CD4-positive, alpha-beta T cell treated with Interferon alpha-2 for 1 hour (primary cell): ENCODE data around the gene CFAP20DC.
A peak's percentile ranks its signal among the peaks of the same experiment; 100 is the strongest.
"Not testable (repeated sequence)": the region's sequence is repeated elsewhere in the genome, so short reads cannot be mapped to it uniquely, and the experiment has no call there.

Experiments
- DNase-seq, 2 donors: peaks; one replicate each; pipeline ENCODE4 v3.0.0-alpha.2; 2020 to 2022

Gene CFAP20DC

DNA sequence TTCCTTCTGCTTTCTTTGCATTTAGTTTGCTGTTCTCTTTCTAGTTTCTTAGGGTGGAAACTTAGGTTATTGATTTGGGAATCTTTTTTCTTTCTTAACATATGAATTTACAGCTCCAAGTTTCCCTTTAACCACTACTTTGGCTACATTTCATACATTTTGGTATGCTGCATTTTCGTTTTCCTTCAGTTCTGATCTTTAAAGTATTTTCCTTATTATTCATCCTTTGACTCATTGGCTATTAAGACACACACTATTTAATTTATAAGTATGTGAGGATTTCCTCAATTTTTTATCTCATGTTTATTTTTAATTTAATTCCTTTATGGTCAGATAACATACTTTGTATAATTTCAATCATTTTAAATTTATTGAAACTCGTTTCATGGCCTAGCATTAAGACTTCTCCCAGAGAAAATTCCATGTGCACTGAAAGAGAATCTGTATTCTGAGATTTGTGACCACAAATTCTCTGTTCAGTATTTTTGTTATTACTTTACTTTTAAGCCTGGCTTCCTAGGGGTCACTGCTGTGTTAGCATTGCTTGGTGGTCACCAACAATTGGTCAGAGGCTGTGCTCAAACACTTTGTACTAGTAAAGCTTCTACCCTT is 87.7 kb downstream of the CFAP20DC start:
- DNase-seq, result no peak

DNA sequence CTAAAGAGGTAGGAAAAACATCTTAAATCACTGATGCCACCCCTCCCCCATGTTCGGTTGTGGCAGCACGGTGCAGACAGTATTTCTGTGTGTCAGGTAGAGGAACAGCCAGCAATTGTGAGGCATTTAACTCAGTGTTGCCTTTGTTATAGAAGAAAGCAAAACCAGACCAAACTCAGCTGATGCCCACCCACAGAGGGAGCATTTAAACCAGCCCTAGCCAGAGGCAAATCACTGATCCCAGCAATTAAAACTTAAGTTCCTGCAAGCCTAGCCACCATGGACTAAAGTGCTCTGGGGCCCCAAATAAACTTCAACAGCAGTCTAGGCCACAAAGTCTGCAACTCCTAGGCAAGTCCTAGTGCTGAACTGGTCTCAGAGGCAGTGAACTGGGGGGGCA is 94.5 kb downstream of the CFAP20DC start:
- no peak for DNase-seq

DNA sequence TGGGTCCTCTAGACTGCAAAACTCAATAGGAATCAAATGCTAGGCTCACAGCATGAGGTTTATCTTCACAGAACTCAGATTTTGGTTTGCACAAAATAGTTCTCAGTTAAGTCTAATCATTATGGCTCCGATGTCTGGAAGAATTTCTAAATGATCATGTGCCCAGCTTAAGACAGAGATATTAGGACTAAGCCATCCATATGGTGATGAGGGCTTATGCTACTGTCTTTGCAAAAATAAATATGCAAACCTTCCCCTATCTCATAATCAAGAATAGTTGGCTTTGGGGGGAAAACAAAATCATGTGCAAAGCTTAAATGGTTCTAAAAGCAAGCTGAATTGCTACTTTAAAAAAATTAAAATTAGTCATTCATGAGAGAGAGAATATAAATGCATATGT is 96.5 kb downstream of the CFAP20DC start:
- DNase-seq, result no peak

DNA sequence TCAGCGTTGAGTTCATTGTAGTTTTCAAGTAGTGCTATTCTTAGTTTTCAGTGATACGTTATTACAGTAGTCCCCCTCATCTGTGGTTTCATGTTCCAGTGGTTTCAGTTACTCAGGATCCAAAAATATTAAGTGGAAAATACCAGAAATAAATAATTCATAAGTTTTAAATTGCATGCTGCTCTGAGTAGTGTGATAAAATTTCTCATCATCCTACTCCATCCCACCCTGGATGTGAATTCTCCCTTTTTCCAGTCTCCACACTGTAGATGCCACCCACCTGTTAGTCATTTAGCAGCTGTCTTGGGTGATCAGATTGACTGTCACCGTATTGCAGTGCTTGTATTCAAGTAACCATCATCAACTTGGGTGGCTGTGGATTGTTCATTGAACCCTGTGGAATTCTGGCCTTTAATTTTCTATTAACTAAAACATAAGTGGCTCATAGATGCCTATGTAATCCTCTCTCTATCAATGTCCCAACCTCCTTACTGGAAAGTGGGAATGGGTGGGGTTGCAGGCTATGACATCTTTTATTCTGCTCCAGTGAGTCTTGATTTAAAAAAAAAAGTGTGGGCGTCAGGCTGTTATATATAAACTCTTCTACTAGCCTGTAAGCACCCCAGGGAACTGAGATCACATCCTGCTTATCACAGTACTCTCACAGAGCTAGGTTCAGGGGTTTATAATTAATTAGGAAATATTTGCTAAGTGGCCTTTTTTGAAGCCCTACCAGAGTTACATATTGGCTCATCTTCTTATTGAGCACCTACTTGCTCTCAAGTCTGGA is 97.5 kb downstream of the CFAP20DC start:
- DNase-seq, result no peak

DNA sequence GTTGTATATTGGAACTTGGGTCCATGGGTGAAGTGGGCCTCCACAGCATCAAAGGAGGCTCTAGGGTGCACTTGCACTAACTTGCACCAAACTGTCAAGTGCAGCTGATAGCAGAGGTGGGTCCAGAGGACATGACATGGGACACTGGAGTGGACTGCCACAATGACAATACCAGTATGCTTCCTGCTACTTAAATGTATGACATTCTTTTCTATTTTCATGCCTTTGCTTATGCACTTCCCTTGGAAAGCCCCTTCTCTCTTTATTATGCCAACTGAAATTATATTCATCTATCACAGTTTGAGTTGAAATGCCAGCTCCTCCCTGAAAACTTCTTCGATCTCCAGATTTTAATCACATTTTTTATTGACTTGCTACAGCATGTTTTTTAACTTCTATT is 101.8 kb downstream of the CFAP20DC start:
- DNase-seq, result no peak

DNA sequence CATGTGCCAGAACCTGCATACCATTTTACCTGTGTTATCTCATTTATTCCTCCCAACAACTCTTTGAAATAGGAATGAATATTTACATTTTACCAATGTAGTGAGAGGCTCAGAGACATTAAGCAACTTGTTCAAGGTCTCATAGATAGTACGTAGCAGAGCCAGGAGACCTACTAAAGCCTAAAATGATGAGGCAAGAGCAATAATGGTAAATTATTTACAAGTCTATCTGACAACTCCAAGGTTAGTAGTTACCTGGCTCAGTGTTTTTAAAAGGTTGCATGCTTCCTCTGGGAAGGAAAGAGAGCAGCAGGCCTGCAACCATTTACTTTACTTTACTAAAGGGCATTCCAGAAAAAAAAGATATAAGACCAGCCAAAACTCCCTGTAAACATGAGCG is 103.0 kb downstream of the CFAP20DC start:
- DNase-seq, result no peak

DNA sequence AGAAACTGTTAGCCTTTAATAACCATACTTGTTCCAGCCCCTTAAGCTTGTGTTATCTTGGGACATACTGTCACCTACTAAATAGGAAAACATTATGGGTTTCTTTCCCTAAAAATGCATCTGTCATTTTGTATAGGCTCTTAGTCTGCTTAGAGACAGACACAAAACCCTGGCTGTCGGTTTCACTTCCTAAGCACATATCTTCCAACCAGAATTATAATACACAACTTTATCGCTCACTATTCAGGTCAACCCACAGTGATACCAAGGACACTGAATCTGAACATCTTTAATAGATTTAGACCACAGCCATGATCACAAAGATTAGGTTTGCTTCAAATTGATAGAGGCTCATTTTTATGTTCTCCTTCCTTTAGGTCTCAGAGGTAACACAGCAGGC is 111.8 kb downstream of the CFAP20DC start:
- DNase-seq, result no peak

DNA sequence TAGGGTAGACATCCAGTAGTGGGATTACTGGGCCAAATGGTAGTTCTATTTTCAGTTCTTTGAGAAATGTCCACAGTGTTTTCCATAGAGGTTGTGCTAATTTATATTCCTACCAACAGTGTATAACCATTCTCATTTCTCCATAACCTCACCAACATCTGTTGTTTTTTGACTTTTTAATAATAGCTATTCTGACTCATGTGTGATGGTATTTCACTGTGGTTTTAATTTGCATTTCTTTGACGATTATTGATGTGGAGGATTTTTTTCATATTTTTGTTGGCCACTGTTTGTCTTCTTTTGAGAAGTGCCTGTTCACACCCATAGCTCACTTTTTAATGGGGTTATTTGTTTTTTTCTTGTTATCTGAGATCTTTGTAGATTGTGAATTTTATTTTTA is 125.2 kb downstream of the CFAP20DC start:
- DNase-seq, result no peak

DNA sequence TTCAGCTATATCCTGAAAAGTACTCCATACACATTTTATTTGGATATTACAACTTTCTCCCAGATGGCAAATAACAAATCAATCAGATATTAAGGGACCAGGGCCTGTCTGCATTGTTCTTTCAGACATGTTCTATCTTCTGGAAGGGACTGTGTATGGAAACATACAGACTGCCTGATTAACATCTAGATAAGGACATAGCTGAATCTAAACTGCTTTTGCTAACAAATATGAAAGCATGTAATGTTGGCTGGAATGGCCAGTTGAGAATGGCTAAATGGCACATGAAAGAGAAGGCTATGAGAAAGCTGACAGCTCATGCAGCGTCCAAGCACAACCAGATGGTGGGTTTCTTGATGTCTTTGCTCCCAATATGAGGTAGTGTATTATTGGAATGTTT is 149.4 kb downstream of the CFAP20DC start:
- DNase-seq, result no peak

DNA sequence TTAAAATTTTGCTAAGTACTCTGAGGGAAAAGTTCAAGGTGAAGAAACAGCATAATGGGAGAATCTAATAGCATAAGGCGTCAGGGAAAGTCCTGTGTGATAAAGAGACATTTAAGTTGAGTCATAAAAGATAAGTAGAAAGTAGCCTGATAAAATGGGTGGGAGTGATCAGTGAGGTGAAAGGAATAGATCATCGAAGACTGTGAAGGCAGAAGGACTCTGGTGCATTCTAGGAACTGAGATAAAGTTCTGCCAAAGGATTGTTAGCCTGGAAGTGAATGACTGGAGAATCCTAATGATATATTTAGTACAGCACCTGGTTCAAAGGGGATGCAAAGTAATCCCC is 149.9 kb downstream of the CFAP20DC start:
- DNase-seq, result no peak

DNA sequence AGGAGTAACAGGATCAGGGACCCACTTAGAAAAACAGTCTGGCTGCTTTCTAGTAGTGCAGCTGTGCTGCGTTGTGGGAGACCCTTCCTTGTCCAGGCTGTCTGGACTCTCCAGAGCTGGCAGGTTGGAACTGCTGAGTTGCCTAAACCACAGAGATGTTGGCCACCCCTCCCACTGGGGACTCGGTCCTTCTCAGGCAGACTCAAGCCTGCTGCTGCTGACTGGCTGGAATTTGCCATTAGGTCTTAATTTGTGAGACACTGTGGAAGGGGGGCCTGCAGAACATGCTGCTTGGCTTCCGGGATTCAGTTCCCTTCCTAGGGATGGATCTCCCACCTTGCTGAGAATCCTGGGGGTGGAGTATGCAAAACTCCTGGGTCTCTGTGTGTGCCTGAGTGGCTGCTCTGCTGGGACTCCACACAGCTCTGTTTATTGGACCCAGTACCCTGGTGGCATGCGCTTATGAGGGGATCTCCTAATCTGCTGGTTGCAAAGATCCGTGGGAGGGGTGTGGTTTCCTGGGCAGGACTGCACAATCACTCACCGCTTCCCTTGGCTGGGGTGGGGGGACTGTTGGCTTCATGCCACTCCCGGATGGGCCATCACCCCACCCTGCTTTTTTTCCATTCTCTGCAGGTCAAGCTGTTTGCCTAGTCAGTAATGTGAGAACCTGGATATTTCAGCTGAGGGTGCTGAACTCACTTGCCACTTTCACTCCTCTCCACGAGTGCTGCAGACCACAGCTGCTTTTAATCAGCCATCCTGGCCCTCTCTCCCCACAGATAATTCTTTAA is 150.5 kb downstream of the CFAP20DC start:
- peak; percentile 7 to 35 for DNase-seq

DNA sequence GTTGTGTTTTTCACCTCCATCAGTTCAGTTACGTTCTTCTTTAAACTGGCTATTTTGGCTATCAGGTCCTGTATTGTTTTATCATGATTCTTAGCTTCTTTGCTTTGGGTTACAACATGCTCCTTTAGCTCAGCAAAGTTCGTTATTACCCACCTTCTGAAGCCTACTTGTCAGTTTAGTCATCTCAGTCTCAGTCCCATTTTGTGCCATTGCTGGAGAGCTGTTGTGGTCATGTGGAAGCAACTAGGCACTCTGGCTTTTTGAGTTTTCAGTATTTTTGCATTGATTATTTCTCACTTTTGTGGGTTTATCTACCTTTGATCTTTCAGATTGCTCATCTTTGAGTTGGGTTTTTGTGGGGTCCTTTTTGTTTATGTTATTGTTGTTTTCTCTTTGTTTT is 151.3 kb downstream of the CFAP20DC start:
- DNase-seq, result no peak

DNA sequence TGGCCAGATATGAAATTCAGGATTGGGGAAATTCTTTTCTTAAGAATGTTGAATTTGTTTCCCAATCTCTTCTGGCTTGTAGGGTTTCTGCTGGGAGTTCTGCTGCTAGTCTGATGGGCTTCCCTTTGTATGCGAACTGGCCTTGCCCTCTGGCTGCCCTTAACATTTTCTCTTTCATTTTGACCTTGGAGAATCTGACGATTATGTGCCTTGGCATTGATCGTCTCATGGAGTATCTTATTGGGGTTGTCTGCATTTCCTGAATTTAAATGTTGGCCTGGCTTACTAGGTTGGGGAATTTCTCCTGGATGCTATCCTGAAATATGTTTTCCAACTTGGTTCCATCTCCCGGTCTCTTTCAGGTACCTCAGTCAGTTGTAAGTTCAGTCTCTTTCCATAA is 152.2 kb downstream of the CFAP20DC start:
- DNase-seq, result no peak

DNA sequence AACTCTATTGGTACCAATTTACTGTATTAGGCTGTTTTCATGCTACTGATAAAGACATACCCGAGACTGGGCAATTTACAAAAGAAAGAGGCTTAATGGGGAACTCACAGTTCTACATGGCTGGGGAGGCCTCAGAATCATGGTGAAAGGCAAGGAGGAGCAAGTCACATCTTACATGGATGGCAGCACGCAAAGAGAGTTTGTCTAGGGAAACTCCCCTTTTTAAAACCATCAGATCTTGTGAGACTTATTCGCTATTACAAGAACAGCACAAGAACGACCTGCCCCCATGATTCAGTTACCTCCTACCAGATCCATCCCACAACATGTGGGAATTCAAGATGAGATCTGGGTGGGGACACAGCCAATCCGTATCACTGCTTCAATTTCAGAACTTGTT is 154.1 kb downstream of the CFAP20DC start:
- DNase-seq, result not testable (repeated sequence)

DNA sequence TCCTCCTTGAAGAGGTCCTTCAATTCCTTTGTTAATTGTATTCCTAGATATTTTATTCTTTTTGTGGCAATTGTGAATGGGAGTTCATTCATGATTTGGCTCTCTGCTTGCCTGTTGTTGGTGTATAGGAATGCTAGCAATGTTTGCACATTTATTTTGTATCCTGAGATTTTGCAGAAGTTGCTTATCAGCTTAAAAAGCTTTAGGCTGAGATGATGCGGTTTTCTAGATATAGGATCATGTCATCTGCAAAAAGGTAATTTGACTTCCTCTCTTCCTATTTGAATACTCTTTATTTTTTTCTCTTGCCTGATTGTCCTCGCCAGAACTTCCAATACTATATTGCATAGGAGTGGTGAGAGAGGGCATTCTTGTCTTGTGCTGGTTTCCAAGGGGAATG is 157.3 kb downstream of the CFAP20DC start:
- DNase-seq, result not testable (repeated sequence)

DNA sequence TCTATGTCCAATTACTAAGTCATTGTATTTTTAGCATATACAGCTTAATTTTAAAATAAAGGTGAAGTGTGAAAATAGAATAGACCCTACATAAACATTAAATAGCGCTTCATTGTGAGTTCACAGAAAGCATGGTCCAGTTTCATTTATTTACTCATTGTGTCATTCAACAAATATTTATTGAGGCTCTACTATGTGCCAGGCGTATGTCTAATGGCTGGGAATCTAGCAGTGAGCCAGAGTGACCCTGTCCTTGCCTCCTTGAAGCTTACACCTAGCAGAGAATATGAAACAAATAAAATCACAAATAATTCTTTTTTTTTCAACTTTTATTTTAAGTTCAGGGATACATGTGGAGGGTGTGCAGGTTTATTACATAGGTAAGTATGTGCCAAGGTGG is 161.7 kb downstream of the CFAP20DC start:
- DNase-seq, result no peak

DNA sequence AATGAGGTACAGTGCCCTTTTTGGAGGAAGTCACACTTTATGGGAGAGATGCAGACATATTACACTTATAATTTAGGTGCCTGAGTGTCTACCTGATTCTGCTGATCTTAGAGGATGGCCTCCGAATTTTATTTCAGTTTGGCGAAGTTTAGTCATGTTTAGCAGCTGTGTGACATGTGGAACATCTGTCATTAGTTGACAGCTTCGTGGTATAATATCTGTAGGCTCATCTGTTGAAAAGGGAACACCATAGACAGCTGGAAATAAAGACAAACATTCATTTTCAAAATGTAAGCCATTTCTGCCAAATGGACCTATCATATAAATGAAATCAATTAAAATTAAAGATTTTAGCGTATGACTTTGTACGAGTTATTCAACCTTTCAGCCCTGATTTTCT is 165.4 kb downstream of the CFAP20DC start:
- DNase-seq, result no peak

DNA sequence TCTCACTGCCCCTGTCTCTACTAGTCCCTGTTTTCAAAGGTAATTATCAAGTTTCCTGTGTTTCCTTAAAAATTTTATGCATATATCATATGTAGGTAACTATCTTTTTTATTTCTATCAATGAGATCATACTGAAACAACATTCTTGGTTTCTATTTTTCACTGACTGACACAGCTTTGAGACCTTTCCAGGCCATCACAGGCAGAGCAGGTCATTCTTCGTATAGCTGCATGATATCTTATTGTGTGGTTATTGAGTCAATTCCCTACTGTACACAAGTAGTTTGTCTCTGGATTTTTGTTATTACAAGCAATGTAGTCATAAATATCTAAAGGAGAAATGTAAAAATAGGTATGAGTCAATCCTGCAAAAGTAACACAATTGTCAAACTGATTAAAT is 169.6 kb downstream of the CFAP20DC start:
- no peak for DNase-seq

DNA sequence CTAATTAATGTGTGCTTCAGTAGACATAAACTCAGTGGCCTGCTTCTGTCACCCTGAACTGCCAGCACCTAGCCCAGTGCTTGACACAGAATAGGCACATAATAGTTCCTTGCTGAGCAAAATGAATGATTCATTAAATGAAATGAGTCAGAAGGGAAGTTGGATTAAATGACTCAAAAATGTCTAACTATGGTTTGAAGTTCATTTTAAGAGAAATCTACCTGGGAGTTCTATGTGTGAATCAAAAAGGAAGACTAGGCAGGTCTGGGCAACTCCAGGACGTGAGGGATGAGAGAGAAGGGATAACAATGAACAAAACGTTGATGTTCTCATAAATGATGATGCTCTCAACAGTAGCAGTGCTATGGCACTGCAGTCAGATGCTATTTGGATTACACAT is 175.0 kb downstream of the CFAP20DC start:
- DNase-seq, result no peak

DNA sequence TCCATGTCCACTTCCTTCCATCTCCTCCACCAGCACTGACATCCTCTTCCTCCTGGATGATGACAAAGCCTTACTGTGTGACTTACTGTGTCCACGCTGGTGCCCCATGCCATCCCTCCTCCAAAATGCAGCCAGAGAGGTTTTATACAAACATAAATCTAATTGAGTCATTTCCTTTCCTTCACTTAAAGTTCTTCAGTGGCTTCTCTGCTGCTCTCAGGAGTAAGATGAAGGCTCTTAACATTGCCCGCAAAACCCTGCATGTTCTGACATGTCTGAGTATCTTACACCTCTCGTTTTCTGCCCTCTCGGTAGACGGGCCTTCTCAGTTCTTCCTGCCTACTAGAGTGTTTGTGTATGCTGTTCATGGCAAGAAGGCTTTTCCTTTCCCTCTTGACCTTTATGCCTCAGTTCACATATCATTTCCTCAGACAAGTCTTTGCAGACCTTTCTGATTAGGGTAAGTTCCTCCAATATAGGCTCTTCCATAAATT is 175.5 kb downstream of the CFAP20DC start:
- DNase-seq, result no peak

DNA sequence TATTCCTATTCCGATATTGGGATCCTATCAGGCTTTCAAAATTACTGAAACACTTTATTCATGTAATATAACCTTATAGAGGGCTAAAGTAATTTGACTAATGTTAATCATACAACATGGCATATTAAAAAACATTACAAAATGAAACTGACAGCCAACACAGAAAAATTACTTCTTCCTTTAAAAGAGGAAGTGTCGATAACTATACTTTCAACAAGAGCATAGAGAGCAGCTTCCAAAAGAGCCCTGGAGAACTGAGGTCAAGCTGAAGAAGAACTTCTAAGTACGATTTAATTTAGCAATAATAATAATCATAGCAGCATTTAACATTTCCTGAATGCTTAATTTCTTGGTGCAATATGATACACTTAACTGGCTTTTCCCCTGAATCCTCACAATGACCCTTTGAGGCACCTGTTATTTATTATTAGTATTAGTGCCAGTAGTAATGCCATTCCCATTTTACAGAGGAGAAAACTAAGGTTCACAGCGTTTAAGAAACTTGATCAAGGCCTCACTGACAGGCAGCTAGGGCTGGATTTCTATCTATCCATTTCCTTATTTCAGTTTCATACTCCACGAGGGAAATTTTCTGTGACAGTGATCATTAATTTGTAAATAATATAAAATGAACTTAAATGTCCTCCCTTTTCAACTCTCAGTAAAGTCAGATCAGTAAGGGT is 181.6 kb downstream of the CFAP20DC start:
- DNase-seq, result no peak

DNA sequence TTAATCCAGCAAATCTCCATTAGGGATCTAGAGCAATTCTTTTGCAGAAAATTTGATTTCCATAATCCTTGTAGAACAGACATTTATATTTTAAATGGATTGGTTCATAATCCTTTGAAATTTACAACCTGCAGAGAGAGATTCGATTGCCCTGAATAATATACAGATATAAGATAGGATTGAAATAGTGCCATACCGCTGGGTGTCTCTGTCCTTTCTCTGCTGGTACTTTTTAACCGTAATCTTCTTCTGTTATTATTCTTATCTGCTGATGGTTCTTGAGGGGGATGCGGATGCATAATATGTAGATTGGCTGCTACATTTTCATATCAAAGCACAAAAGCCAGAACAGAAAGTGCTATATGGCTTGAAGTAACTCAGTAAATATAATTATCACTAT is 182.2 kb downstream of the CFAP20DC start:
- no peak for DNase-seq

DNA sequence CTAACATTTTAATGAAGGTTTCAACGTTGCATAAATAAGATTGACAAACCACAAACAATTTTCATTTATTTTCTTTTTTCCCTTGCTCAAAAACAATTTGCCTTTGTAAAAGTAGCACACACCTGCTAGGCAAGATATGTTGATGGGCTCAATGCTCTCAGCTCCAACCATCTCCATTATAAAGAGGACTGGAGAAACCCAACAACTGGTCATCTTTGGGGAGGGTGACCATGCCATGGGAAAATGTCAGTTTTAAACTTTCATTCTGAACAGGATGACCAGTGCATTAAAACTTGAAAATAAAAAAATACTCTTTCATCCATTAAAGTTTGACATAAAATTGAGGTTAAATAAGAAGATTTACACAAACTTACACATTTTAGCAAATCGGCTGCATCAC is 183.7 kb downstream of the CFAP20DC start:
- DNase-seq, result no peak
